Measurements from ENCODE around the gene TNRC6B.

DNA sequence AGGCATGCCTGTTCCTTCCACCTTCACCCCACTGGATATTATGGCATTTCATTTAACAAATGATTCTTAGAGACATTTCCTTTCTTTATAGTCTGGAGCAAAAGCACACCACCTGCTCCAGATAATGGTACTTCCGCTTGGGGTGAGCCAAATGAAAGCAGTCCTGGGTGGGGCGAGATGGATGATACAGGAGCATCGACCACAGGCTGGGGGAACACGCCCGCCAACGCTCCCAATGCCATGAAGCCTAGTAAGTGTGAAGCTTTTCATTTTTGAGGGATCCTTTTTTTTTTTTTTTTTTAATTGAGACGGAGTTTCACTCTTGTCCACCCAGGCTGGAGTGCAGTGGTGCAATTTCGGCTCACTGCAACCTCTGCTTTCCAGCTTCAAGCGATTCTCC is 92.3 kb downstream of the TNRC6B start:
- TF ChIP-seq, protein P1, sequence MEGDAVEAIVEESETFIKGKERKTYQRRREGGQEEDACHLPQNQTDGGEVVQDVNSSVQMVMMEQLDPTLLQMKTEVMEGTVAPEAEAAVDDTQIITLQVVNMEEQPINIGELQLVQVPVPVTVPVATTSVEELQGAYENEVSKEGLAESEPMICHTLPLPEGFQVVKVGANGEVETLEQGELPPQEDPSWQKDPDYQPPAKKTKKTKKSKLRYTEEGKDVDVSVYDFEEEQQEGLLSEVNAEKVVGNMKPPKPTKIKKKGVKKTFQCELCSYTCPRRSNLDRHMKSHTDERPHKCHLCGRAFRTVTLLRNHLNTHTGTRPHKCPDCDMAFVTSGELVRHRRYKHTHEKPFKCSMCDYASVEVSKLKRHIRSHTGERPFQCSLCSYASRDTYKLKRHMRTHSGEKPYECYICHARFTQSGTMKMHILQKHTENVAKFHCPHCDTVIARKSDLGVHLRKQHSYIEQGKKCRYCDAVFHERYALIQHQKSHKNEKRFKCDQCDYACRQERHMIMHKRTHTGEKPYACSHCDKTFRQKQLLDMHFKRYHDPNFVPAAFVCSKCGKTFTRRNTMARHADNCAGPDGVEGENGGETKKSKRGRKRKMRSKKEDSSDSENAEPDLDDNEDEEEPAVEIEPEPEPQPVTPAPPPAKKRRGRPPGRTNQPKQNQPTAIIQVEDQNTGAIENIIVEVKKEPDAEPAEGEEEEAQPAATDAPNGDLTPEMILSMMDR (IDR thresholded peaks at IDR 0.05), result no peak
- no peak for TF ChIP-seq EP300 (IDR thresholded peaks at IDR 0.05)
